DND-41 (cell line): ENCODE data around the gene SCAANT1.

Source experiments
- EZH2 ChIP-seq: IDR thresholded peaks from 3 replicates; pipeline ENCODE4 v1.6.1; 2012; ENCODE audit warnings: borderline replicate concordance, low read depth, mild to moderate bottlenecking, moderate library complexity, low read length, inconsistent platforms; ENCODE audit not compliant: severe bottlenecking
- TF ChIP-seq, protein P1 (sequence below): IDR thresholded peaks from 2 replicates; pipeline ENCODE4 v1.5.1; 2012; ENCODE audit warnings: borderline replicate concordance, low read length, moderate library complexity, mild to moderate bottlenecking; ENCODE audit not compliant: poor library complexity, severe bottlenecking; ENCODE audit errors: extremely low read depth

DNA sequence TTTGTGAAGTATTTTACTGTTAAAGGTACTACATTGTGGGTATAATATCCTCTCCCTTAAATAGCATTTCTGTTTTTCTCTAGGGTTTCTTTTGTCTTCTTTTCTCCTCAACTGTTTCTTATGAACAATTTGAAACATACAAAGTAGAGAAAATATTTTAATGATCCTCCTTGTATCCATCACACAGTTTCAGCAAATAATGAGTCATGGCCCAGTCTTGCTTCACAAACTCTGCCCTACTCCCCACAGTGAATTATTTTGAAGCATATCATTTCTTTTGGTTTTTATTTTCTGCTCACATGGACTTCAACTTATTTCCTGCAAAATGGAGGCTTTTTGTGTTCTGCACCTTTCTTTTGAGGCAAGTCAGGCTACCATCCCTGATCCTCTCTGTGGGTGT is 6.1 kb upstream of the SCAANT1 start:
- TF ChIP-seq, protein P1, sequence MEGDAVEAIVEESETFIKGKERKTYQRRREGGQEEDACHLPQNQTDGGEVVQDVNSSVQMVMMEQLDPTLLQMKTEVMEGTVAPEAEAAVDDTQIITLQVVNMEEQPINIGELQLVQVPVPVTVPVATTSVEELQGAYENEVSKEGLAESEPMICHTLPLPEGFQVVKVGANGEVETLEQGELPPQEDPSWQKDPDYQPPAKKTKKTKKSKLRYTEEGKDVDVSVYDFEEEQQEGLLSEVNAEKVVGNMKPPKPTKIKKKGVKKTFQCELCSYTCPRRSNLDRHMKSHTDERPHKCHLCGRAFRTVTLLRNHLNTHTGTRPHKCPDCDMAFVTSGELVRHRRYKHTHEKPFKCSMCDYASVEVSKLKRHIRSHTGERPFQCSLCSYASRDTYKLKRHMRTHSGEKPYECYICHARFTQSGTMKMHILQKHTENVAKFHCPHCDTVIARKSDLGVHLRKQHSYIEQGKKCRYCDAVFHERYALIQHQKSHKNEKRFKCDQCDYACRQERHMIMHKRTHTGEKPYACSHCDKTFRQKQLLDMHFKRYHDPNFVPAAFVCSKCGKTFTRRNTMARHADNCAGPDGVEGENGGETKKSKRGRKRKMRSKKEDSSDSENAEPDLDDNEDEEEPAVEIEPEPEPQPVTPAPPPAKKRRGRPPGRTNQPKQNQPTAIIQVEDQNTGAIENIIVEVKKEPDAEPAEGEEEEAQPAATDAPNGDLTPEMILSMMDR: no peak
- TF ChIP-seq EZH2: no peak
